ENCODE results near the gene DTNBP1. TPM values are rescaled to one million over a fixed set of nuclear protein-coding genes. Genes with fewer than 3 reads are reported as not detected.

Gene DTNBP1
- total RNA-seq, 6 experiments from 2014 or later = 3.4 to 8.6 (median 5.7) TPM

- DNase-seq (no peak), ATAC-seq (no peak)
- WGBS (ENCODE audit: insufficient coverage, low coverage, low lambda C conversion rate, missing lambda C conversion rate) = 84% methylated on average over 5 of the region's 5 CpGs
- Histone ChIP-seq H3K27me3 (no peaks in the 10 kb centered on the region), H3K27ac (no peak overlapping the region), H3K9me3 (no peaks in the 10 kb centered on the region), H3K4me3 (no peak overlapping the region), H3K4me1 (no peaks in the 10 kb centered on the region), H3K36me3 (no peaks in the 10 kb centered on the region)
- intact Hi-C loops (cut with DNase I) = no loop called here
- TF ChIP-seq CTCF (IDR thresholded peaks at IDR 0.05) = no peak
Measured at GRCh38 chr6:15555101-15556038, 107.5 kb downstream of the DTNBP1 start.

GRCh38 chr6:15554728-15555100, 108.1 kb downstream of the DTNBP1 start:
- H3K27ac ChIP-seq = no peak overlapping the region
- intact Hi-C loops (cut with DNase I) = no loop called here

GRCh38 chr6:15553736-15554294, 109.0 kb downstream of the DTNBP1 start:
- no peaks in the 10 kb centered on the region for H3K27me3 ChIP-seq
- 91% methylated on average over 4 of the region's 4 CpGs for WGBS (ENCODE audit: insufficient coverage, low coverage, low lambda C conversion rate, missing lambda C conversion rate)
- no peak for DNase-seq
- no peak overlapping the region for H3K4me3 ChIP-seq
- H3K9me3 ChIP-seq = no peaks in the 10 kb centered on the region
- ATAC-seq = peak in 2 of 4 donors; percentile 23 to 26
- no peaks in the 10 kb centered on the region for H3K36me3 ChIP-seq
- no peak overlapping the region for H3K27ac ChIP-seq
- intact Hi-C loops (cut with DNase I) = no loop called here
- TF ChIP-seq CTCF (IDR thresholded peaks at IDR 0.05) = no peak
- TF ChIP-seq POLR2A (IDR thresholded peaks at IDR 0.05) = no peak
- no peaks in the 10 kb centered on the region for H3K4me1 ChIP-seq

More at GRCh38 chr6:15554728-15555100, 108.1 kb downstream of the DTNBP1 start:
- H3K9me3 ChIP-seq = no peaks in the 10 kb centered on the region
- DNase-seq = no peak
- TF ChIP-seq POLR2A (IDR thresholded peaks at IDR 0.05) (no peak), CTCF (IDR thresholded peaks at IDR 0.05) (no peak)
- ATAC-seq = no peak
- H3K4me3 ChIP-seq = no peak overlapping the region
- H3K36me3 ChIP-seq = no peaks in the 10 kb centered on the region
- H3K4me1 ChIP-seq = no peaks in the 10 kb centered on the region
- H3K27me3 ChIP-seq = no peaks in the 10 kb centered on the region
- 93% methylated on average over 6 of the region's 6 CpGs for WGBS (ENCODE audit: insufficient coverage, low coverage, low lambda C conversion rate, missing lambda C conversion rate)

GRCh38 chr6:15553031-15553430, 109.8 kb downstream of the DTNBP1 start:
- no peak overlapping the region for H3K4me3 ChIP-seq
- DNase-seq = no peak
- no peaks in the 10 kb centered on the region for H3K9me3 ChIP-seq
- WGBS (ENCODE audit: insufficient coverage, low coverage, low lambda C conversion rate, missing lambda C conversion rate) = 88% methylated on average over 2 of the region's 2 CpGs
- H3K4me1 ChIP-seq = no peaks in the 10 kb centered on the region
- intact Hi-C loops (cut with DNase I) = no loop called here
- H3K36me3 ChIP-seq = no peaks in the 10 kb centered on the region
- no peak overlapping the region for H3K27ac ChIP-seq
- ATAC-seq = no peak
- no peaks in the 10 kb centered on the region for H3K27me3 ChIP-seq
- TF ChIP-seq CTCF (IDR thresholded peaks at IDR 0.05) (no peak), POLR2A (IDR thresholded peaks at IDR 0.05) (no peak)
